DMS 273 (cell line): ENCODE data around the gene RNF130.
"Not testable (repeated sequence)": the region's sequence is repeated elsewhere in the genome, so short reads cannot be mapped to it uniquely, and the experiment has no call there.

Source experiments
- DNase-seq: peaks from one replicate; lab custom pipeline; 2025; ENCODE audit not compliant: unreplicated experiment; lab: John Stamatoyannopoulos, UW

The RNF130 gene

GRCh38 chr5:180026320-180026719 is 45.2 kb downstream of the RNF130 start:
- no peak for DNase-seq

- DNase-seq: no peak
Measured at GRCh38 chr5:180021900-180022299, 49.7 kb downstream of the RNF130 start.

GRCh38 chr5:180020176-180020575 is 51.4 kb downstream of the RNF130 start:
- DNase-seq: no peak

DNA sequence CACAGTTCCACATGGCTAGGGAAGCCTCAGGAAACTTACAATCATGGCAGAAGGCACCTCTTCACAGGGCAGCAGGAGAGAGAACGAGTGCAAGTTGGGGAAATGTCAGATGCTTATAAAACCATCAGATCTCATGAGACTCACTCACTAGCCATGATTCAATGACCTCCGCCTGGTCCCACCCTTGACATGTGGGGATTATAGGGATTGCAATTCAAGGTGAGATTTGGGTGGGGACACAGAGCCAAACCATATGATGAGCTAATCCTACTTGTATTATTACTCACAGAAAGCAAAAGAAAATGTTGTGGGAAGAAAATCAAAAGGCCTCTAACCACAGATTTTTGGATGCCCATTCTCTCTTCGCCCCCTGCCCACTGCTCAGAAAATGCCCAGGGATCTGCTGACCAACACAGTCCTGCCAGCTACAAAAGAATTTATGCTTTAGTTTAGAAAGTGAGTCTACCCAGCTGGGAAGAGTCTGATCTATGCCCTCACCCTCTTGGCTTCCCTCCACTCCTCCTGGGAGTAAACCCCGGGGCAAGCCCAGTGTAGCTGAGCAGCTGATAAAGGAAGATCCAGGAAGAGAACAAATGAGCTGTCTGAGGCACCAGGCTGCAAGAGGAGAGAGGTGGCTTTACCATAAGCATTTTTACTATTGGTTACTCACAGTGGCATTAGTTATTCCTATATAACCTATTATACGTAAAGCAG is 53.1 kb downstream of the RNF130 start:
- DNase-seq: no peak

- not testable (repeated sequence) for DNase-seq
Measured at GRCh38 chr5:180015523-180015922, 56.0 kb downstream of the RNF130 start.

DNA sequence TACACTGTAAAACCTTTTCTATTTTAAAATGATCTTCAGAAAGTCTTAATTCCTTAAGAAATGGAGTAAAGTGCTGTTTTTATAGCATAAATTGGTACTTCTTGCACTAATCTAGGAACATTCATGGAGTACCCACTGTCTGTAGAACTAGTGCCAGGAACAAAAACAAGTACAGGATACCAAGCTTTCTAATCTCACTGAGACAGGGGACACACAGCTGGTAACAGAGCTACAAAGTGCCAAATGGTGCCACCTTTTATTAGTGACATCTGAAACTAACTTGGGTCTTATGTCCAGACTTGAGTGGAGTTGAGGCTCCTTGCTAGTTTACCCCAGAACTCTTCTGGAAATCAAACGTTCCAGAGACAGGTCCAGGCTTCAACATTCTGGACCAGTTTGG is 57.9 kb downstream of the RNF130 start:
- DNase-seq: no peak

DNA sequence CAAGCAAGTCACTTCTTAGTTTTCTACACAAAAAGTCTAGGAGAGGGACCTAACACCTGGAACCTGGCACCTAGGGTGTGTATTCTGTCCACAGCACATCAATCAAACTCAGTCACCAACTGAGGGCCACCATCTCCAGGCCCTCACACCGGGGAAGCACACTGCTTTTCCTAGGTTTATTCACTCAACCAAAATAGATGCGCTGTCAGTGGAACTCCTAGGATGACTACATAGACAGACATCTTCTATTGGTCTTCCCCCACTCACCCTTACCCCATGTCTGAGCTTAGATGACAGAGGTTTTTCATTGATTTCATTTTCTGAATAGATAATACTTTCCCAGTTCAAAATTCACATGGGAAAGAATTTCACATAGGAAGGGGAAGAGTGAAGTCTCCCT is 59.2 kb downstream of the RNF130 start:
- no peak for DNase-seq

- no peak for DNase-seq
Measured at GRCh38 chr5:180010636-180011035, 60.9 kb downstream of the RNF130 start.

DNA sequence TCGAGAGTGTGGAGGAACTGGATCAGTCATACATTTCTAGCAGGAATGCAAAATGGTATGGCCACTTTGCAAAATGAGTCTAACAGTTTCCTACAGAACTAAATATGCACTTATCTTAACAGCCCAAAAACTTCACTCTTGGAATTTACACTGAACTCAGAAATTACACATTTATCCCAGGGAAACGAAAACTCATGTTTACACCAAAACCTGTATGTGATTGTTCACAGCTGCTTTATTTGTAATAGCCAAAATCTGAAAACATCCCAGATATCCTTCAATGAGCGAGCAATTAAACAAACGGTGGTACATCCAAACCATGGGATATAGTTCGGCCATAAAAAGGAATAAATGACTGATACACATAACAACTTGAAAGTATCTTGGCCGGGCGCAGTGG is 62.0 kb downstream of the RNF130 start:
- no peak for DNase-seq

GRCh38 chr5:180008433-180008832 is 63.1 kb downstream of the RNF130 start:
- no peak for DNase-seq

DNA sequence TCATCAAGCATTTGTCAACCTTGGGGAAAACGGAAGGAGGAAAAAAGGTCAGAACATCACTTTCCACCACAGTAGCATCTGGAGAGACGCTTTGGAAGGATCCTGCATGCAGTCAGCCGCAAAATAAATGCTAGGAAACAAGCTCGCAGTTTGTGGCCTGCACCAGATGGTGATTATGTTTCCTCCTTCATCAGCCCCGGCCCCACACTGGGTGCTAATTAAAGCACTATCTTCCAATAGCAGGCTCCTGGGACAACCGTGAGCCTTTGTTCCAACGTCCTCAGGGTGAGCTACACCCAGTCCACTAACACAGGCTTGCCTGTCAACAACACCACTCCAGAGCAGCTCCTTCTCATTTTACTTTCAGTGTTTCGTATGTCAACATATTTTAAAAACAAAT is 64.0 kb downstream of the RNF130 start:
- DNase-seq: peak; percentile 94

- no peak for DNase-seq
Measured at GRCh38 chr5:180006141-180006540, 65.4 kb downstream of the RNF130 start.

DNA sequence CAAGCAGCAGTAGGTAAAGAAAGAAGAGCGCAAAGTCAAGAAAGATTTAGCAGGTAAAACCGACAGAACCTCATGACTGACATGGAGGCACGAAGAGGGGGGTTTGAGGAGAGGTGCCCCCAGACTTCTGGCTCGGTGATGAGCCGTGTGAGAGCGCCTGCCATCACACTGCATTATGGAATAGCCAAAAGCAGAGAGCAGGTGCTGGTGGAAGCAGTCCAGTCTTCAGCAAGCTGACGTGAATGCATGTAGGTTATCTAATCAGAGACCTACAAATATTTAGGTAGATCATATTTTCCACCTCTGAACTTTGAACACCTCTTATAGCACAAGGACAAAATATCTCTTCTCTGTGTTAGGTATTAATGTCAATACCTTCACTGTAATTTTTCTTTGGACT is 68.4 kb downstream of the RNF130 start:
- no peak for DNase-seq

GRCh38 chr5:180001742-180002141 is 69.8 kb downstream of the RNF130 start:
- DNase-seq: no peak

DNA sequence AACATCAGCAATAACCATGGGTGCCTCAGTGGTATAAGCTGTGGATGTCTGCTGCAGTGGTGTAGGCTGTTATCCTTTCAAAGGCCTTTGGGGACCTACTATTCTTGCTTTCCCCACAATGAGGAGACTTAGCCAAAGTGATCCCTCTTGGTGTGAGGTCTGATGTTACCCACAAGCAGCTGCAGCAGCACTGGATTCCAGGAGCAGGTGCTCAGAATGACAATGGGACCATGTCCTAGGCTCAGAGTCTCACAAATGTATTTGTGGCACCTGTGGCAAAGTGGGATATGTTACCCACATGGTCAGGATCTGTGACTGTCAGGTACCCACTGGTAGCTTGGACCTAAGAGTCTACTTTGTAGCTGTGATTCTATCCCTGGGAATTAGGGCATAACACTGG is 70.4 kb downstream of the RNF130 start:
- no peak for DNase-seq

DNA sequence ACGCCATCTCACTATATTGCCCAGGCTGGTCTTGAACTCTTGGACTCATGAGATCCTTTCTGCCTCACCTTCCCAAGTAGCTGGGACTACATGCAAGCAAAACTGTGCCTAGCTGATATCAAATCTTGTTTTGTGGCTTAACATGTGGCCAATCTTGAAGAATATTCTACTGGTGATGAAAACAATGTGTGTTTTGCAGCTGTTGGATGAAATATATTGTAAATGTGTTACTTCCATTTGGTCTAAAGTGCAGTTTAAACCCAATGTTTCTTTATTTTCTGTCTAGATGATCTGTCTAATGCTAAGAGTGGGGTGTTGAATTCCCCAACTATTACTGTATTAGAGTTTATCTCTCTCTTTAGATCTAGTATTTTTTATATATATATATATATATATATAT is 73.1 kb downstream of the RNF130 start:
- DNase-seq: no peak

- DNase-seq: no peak
Measured at GRCh38 chr5:179994583-179995323, 76.8 kb downstream of the RNF130 start.

DNA sequence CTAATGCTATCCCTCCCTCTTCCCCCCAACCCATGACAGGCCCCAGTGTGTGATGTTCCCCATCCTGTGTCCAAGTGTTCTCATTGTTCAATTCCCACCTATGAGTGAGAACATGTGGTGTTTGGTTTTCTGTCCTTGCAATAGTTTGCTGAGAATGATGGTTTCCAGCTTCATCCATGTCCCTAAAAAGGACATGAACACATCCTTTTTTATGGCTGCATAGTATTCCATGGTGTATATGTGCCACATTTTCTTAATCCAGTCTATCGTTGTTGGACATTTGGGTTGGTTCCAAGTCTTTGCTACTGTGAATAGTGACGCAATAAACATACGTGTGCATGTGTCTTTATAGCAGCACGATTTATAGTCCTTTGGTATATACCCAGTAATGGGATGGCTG is 78.7 kb downstream of the RNF130 start:
- not testable (repeated sequence) for DNase-seq

DNA sequence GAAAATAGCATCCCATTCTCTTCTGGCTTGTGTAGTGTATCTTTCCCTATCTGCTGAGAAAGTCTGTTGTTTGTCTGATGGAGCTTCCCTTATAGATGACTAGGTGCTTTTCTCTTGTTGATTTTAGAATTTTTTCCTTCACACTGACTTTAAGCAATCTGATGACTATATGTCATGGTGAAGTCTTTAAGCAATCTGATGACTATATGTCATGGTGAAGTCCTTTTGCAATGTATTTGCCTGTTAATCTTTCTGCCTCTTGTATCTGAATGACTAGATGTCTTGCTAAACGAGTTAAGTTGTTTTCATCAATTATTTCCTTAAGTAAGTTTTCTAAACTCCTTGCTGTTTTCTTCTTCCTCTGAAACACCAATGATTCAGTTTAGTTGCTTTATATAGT is 80.5 kb downstream of the RNF130 start:
- no peak for DNase-seq

- not testable (repeated sequence) for DNase-seq
Measured at GRCh38 chr5:179990525-179990924, 81.0 kb downstream of the RNF130 start.

DNA sequence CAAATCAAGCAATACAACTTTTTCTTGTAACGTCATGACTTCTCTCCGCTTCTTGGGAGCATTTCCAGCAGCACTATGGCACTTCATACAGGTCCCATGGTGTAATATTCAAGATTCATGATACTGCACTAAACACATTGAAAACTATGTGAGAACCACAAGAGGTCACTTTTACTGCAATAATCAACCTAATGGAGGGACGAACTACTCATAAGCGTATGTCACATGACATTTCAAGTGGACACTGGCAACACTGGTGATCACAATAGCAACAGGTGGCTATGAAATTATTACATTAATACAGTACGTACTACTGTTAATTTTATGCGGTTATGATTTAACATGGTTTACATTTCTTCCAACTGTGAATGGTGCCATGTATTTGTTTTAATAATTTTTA is 85.2 kb downstream of the RNF130 start:
- DNase-seq: no peak

GRCh38 chr5:179981636-179982035 is 89.9 kb downstream of the RNF130 start:
- no peak for DNase-seq

GRCh38 chr5:179980767-179981166 is 90.8 kb downstream of the RNF130 start:
- no peak for DNase-seq
